HG02798 (cell line): ENCODE results near the gene POU2AF2.
A peak's percentile ranks its signal among the peaks of the same experiment; 100 is the strongest.
"Not testable (repeated sequence)": the region's sequence is repeated elsewhere in the genome, so short reads cannot be mapped to it uniquely, and the experiment has no call there.

Experiments used
- ATAC-seq: cut with Tn5 transposase; IDR thresholded peaks from one replicate; pipeline ENCODE4 v1.9.1; 2021; ENCODE audit warnings: mild to moderate bottlenecking; ENCODE audit not compliant: unreplicated experiment, poor library complexity

POU2AF2 gene

GRCh38 chr11:111301004-111301841 is 55.7 kb downstream of the POU2AF2 start:
- ATAC-seq: peak; percentile 36

GRCh38 chr11:111301842-111302118 is 56.3 kb downstream of the POU2AF2 start:
- ATAC-seq: no peak

GRCh38 chr11:111302298-111302697 is 56.8 kb downstream of the POU2AF2 start:
- ATAC-seq: no peak

GRCh38 chr11:111303461-111303860 is 57.9 kb downstream of the POU2AF2 start:
- ATAC-seq: no peak

- no peak for ATAC-seq
These were observed 59.8 kb downstream of the POU2AF2 start for GRCh38 chr11:111305162-111305802.

GRCh38 chr11:111305876-111306275 is 60.4 kb downstream of the POU2AF2 start:
- no peak for ATAC-seq

GRCh38 chr11:111306321-111306720 is 60.8 kb downstream of the POU2AF2 start:
- ATAC-seq: no peak

GRCh38 chr11:111307472-111308108 is 62.1 kb downstream of the POU2AF2 start:
- no peak for ATAC-seq

GRCh38 chr11:111308140-111308539 is 62.6 kb downstream of the POU2AF2 start:
- ATAC-seq: peak; percentile 34

GRCh38 chr11:111309215-111309915 is 63.8 kb downstream of the POU2AF2 start:
- ATAC-seq: no peak

GRCh38 chr11:111310088-111310487 is 64.6 kb downstream of the POU2AF2 start:
- no peak for ATAC-seq

GRCh38 chr11:111310723-111311122 is 65.2 kb downstream of the POU2AF2 start:
- no peak for ATAC-seq

- ATAC-seq: no peak
These were observed 66.6 kb downstream of the POU2AF2 start for GRCh38 chr11:111312076-111312475.

GRCh38 chr11:111319296-111319695 is 73.8 kb downstream of the POU2AF2 start:
- ATAC-seq: no peak

GRCh38 chr11:111320199-111320598 is 74.7 kb downstream of the POU2AF2 start:
- not testable (repeated sequence) for ATAC-seq

- ATAC-seq: no peak
These were observed 75.4 kb downstream of the POU2AF2 start for GRCh38 chr11:111320728-111321568.

GRCh38 chr11:111322534-111322933 is 77.0 kb downstream of the POU2AF2 start:
- no peak for ATAC-seq

- ATAC-seq: no peak
These were observed 78.8 kb downstream of the POU2AF2 start for GRCh38 chr11:111324277-111324720.

- ATAC-seq: no peak
These were observed 79.7 kb downstream of the POU2AF2 start for GRCh38 chr11:111325259-111325658.

GRCh38 chr11:111326824-111327223 is 81.3 kb downstream of the POU2AF2 start:
- ATAC-seq: no peak
